ENCODE data around the gene ACAA1. TPM values are rescaled to one million over a fixed set of nuclear protein-coding genes. Genes with fewer than 3 reads are reported as not detected.

The ACAA1 gene
- total and polyA plus RNA-seq, 9 of the 15 experiments (the other 6 are each of a cell fraction or from before 2014, with no cell fraction given) = 4.0 to 88.9 (median 57.2) TPM

GRCh38 chr3:38148311-38148882, 11.5 kb upstream of the ACAA1 start:
- no peak for FAIRE-seq
- no peaks in the 10 kb centered on the region for H3K79me2 ChIP-seq (ENCODE audit: control insufficient read depth, insufficient read depth, low read length)
- no peaks in the 10 kb centered on the region for H3K36me3 ChIP-seq (ENCODE audit: control insufficient read depth, insufficient read depth, low read length)
- no peak overlapping the region for H3K4me2 ChIP-seq (ENCODE audit: insufficient read depth, low read length)
- in situ Hi-C loops (cut with MboI) (no loop called here), intact Hi-C loops (cut with micrococcal nuclease) (no loop called here)
- no peak for DNase-seq (ENCODE audit: extremely low read depth in 1 of 4, low spot score in 3 of 4)
- H3K4me3 ChIP-seq = no peak overlapping the region
- no peaks in the 10 kb centered on the region for H3K27me3 ChIP-seq (ENCODE audit: control insufficient read depth in 2 of 2, insufficient read depth in 2 of 2, low read length in 2 of 2)
- H3K4me1 ChIP-seq (replicated peaks in 1 of 2; ENCODE audit: control insufficient read depth in 2 of 2, insufficient read depth in 2 of 2, low read length in 2 of 2) = peaks cover 13 to 34% of the 10 kb centered on the region in 2 experiments
- TF ChIP-seq ZNF217 (CRISPR knock-in tag; IDR thresholded peaks at IDR 0.05) (no peak), NBN (IDR thresholded peaks at IDR 0.05; ENCODE audit: low read depth) (no peak), NR4A1 (CRISPR knock-in tag; IDR thresholded peaks at IDR 0.05) (no peak), NR4A1 (tag; IDR thresholded peaks at IDR 0.05) (no peak), RBM39 (optimal IDR thresholded peaks at IDR 0.05; ENCODE audit: low read depth, low read length) (no peak), ZNF436 (CRISPR knock-in tag; IDR thresholded peaks at IDR 0.05) (no peak), BACH1 (tag; IDR thresholded peaks at IDR 0.05) (no peak), CXXC5 (CRISPR knock-in tag; IDR thresholded peaks at IDR 0.05) (no peak), MEIS2 (IDR thresholded peaks at IDR 0.05; ENCODE audit: partially characterized antibody) (no peak), TOE1 (IDR thresholded peaks at IDR 0.05; ENCODE audit: borderline replicate concordance) (no peak), TOE1 (CRISPR knock-in tag; IDR thresholded peaks at IDR 0.05; ENCODE audit: borderline replicate concordance, low read depth) (no peak)
- TF ChIP-seq, protein P1, sequence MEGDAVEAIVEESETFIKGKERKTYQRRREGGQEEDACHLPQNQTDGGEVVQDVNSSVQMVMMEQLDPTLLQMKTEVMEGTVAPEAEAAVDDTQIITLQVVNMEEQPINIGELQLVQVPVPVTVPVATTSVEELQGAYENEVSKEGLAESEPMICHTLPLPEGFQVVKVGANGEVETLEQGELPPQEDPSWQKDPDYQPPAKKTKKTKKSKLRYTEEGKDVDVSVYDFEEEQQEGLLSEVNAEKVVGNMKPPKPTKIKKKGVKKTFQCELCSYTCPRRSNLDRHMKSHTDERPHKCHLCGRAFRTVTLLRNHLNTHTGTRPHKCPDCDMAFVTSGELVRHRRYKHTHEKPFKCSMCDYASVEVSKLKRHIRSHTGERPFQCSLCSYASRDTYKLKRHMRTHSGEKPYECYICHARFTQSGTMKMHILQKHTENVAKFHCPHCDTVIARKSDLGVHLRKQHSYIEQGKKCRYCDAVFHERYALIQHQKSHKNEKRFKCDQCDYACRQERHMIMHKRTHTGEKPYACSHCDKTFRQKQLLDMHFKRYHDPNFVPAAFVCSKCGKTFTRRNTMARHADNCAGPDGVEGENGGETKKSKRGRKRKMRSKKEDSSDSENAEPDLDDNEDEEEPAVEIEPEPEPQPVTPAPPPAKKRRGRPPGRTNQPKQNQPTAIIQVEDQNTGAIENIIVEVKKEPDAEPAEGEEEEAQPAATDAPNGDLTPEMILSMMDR (IDR thresholded peaks at IDR 0.05 in 2 of 3, conservative IDR thresholded peaks at IDR 0.05 in 1 of 3; ENCODE audit: insufficient read depth in 2 of 3, low read depth in 1 of 3, low read length in 3 of 3) = no peak
- TF ChIP-seq, protein P2, sequence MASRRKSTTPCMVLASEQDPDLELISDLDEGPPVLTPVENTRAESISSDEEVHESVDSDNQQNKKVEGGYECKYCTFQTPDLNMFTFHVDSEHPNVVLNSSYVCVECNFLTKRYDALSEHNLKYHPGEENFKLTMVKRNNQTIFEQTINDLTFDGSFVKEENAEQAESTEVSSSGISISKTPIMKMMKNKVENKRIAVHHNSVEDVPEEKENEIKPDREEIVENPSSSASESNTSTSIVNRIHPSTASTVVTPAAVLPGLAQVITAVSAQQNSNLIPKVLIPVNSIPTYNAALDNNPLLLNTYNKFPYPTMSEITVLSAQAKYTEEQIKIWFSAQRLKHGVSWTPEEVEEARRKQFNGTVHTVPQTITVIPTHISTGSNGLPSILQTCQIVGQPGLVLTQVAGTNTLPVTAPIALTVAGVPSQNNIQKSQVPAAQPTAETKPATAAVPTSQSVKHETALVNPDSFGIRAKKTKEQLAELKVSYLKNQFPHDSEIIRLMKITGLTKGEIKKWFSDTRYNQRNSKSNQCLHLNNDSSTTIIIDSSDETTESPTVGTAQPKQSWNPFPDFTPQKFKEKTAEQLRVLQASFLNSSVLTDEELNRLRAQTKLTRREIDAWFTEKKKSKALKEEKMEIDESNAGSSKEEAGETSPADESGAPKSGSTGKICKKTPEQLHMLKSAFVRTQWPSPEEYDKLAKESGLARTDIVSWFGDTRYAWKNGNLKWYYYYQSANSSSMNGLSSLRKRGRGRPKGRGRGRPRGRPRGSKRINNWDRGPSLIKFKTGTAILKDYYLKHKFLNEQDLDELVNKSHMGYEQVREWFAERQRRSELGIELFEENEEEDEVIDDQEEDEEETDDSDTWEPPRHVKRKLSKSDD (conservative IDR thresholded peaks at IDR 0.05; ENCODE audit: low read length) = no peak
- CTCF ChIA-PET (ENCODE audit: low intra/inter-chr PET ratio) = no interaction called here
- WGBS (ENCODE audit: insufficient coverage, low coverage, missing lambda C conversion rate) = 59% methylated on average over 3 of the region's 5 CpGs
- no peak for ATAC-seq
- H3K27ac ChIP-seq (ENCODE audit: extremely low read depth, low read depth, low read length) = no peak overlapping the region
- H3K9ac ChIP-seq (ENCODE audit: insufficient read depth in 1 of 2, low read depth in 2 of 2, low read length in 2 of 2) = no peak overlapping the region
- H4K20me1 ChIP-seq (replicated peaks; ENCODE audit: control insufficient read depth, insufficient read depth, low read length) = no peaks in the 10 kb centered on the region
- H3K9me3 ChIP-seq (replicated peaks; ENCODE audit: control insufficient read depth, insufficient read depth, low read depth, low read length) = no peaks in the 10 kb centered on the region
- H2AFZ ChIP-seq (ENCODE audit: low read depth, low read length) = no peak overlapping the region
- BruUV-seq (replicated peaks) = no TSS peak
- no peaks in the 10 kb centered on the region for H3K9me1 ChIP-seq (ENCODE audit: control insufficient read depth, insufficient read depth, low read length)
- POLR2A ChIA-PET = interaction anchor here (0.8 to 1.0 kb wide), 2 partner anchors 12 to 19 kb away, joined by 3 to 4 read pairs; partner anchors contain the start of gene ACAA1

Measured in K562 (cell line).